ENCODE data around the gene LRRC4B.

DNA sequence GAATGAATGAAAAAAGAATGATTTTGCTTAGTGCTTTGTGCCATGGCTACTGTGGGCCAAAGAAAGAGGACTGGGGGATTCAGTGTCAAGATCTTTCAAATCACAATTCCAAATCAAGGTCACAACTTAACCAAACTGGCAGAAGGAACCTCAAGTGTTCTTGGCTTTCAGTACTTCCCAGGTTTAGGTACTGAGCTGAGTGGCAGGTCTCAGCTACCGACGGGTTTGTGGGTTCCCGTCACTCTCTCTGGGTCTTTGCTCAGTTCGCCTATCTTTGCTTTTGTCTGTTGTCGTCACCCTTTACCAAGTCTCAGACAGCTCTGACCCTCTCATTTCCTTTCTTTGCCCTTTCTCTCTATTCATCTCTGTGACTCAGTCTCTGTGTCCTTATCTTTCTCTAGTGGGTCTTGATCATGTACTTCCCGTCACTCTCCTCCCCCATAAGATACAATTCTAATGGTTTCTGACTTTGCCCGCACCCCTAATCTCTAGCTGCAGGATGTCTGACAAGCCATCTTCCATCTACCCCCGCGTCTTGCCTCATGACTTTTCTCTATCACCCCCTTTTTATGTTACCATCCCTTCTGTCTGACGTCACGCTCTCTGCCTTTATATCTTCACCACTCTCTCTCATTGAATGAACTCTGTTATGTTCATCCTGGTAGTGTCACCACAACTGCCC, 33.3 kb upstream of the LRRC4B start:
- TF ChIP-seq, protein P1, sequence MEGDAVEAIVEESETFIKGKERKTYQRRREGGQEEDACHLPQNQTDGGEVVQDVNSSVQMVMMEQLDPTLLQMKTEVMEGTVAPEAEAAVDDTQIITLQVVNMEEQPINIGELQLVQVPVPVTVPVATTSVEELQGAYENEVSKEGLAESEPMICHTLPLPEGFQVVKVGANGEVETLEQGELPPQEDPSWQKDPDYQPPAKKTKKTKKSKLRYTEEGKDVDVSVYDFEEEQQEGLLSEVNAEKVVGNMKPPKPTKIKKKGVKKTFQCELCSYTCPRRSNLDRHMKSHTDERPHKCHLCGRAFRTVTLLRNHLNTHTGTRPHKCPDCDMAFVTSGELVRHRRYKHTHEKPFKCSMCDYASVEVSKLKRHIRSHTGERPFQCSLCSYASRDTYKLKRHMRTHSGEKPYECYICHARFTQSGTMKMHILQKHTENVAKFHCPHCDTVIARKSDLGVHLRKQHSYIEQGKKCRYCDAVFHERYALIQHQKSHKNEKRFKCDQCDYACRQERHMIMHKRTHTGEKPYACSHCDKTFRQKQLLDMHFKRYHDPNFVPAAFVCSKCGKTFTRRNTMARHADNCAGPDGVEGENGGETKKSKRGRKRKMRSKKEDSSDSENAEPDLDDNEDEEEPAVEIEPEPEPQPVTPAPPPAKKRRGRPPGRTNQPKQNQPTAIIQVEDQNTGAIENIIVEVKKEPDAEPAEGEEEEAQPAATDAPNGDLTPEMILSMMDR (conservative IDR thresholded peaks at IDR 0.05; ENCODE audit: low read depth, low read length): no peak
- TF ChIP-seq POLR2A (IDR thresholded peaks at IDR 0.05; ENCODE audit: low read depth, low read length): no peak
- no peak for TF ChIP-seq MXI1 (IDR thresholded peaks at IDR 0.05; ENCODE audit: borderline replicate concordance, low read depth, low read length)
- no peak for TF ChIP-seq FOS (IDR thresholded peaks at IDR 0.05; ENCODE audit: low read depth, low read length)
- no peak for TF ChIP-seq RFX5 (IDR thresholded peaks at IDR 0.05; ENCODE audit: low read depth, low read length)
- TF ChIP-seq RAD21 (IDR thresholded peaks at IDR 0.05; ENCODE audit: low read length): no peak
- no peak for TF ChIP-seq SMC3 (IDR thresholded peaks at IDR 0.05; ENCODE audit: low read depth, low read length)
- no peak for TF ChIP-seq BHLHE40 (IDR thresholded peaks at IDR 0.05; ENCODE audit: low read depth, low read length)
- TF ChIP-seq, protein P2, sequence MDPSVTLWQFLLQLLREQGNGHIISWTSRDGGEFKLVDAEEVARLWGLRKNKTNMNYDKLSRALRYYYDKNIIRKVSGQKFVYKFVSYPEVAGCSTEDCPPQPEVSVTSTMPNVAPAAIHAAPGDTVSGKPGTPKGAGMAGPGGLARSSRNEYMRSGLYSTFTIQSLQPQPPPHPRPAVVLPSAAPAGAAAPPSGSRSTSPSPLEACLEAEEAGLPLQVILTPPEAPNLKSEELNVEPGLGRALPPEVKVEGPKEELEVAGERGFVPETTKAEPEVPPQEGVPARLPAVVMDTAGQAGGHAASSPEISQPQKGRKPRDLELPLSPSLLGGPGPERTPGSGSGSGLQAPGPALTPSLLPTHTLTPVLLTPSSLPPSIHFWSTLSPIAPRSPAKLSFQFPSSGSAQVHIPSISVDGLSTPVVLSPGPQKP (IDR thresholded peaks at IDR 0.05; ENCODE audit: borderline replicate concordance, low read depth, low read length): no peak

Measured in IMR-90 (cell line).